Uterus (tissue), 4 donors: ENCODE measurements around the gene ZNF776. TPM values are rescaled to one million over a fixed set of nuclear protein-coding genes. Genes with fewer than 3 reads are reported as not detected.

Source experiments
- DNase-seq, 2 donors: peaks; one replicate each; pipeline ENCODE4 v3.0.0-alpha.2; 2019 to 2020
- H3K27ac ChIP-seq, 2 donors: fragments of 200-600 bp; sonication (generic); 1 replicate in 1 of 2; 2 replicates in 1 of 2; pipeline ENCODE4 v1.5.1; 2016 to 2018
- H3K27me3 ChIP-seq, 2 donors: fragments of 200-600 bp; sonication (generic); one replicate each; pipeline ENCODE4 v1.5.1; 2018 to 2019; ENCODE audit warnings: control low read depth in 1 of 2
- H3K36me3 ChIP-seq, 2 donors: fragments of 200-600 bp; sonication (generic); one replicate each; pipeline ENCODE4 v1.5.1; 2019; ENCODE audit warnings: control low read depth in 1 of 2
- H3K4me1 ChIP-seq, 2 donors: fragments of 200-600 bp; sonication (generic); one replicate each; pipeline ENCODE4 v1.5.1; 2018 to 2019; ENCODE audit warnings: control low read depth in 1 of 2
- H3K4me3 ChIP-seq, 2 donors: fragments of 200-600 bp; sonication (generic); 1 replicate in 1 of 2; 2 replicates in 1 of 2; pipeline ENCODE4 v1.5.1; 2018 to 2019; ENCODE audit warnings: mild to moderate bottlenecking in 1 of 2
- H3K9me3 ChIP-seq, 2 donors: fragments of 200-600 bp; sonication (generic); one replicate each; pipeline ENCODE4 v1.5.1; 2019; ENCODE audit warnings: control low read depth in 1 of 2
- CTCF ChIP-seq, 4 experiments: fragments of 200-600 bp in 2 of 4; fragments of 450-650 bp in 2 of 4; sonication (generic) in 2 of 4; IDR thresholded peaks; one replicate each; pipeline ENCODE4 v1.5.1; 2016 to 2019; ENCODE audit warnings: antibody characterized with exemption in 4 of 4, mild to moderate bottlenecking in 2 of 4, moderate library complexity in 1 of 4
- POLR2A ChIP-seq, 2 donors: fragments of 450-650 bp; IDR thresholded peaks; one replicate each; pipeline ENCODE4 v1.6.1; 2016; ENCODE audit warnings: antibody characterized with exemption in 2 of 2, mild to moderate bottlenecking in 1 of 2, moderate library complexity in 1 of 2
- intact Hi-C: fragments of 100-400 bp; cut with DNase I; formaldehyde crosslinking; loops from one replicate; pipeline ENCODE4 v1.15.1; 2023; ENCODE audit warnings: low total_unique reads
- total RNA-seq, 4 donors: library from RNA; depleted of rRNA in 3 of 4; stranded (reverse); fragments of >200 nt in 3 of 4; gene quantifications; one replicate each; pipeline versions ENCODE4 v1.1.0 to v1.2.4, GENCODE V29; 2014 to 2023
- donor health status: DM: yes; HTN: yes; CAD: no.

ZNF776 gene
- total RNA-seq, 4 donors from 2014 or later: 0.29 to 34.4 (median 17.9) TPM

- intact Hi-C loops: no loop called here
- Histone ChIP-seq H3K9me3 (peaks cover 0 to 97% of the 10 kb centered on the region in 2 donors), H3K27ac (no peak overlapping the region), H3K4me1 (no peaks in the 10 kb centered on the region), H3K4me3 (no peak overlapping the region), H3K36me3 (no peaks in the 10 kb centered on the region), H3K27me3 (no peaks in the 10 kb centered on the region)
- TF ChIP-seq CTCF (IDR thresholded peaks at IDR 0.05) (no peak), POLR2A (IDR thresholded peaks at IDR 0.05) (no peak)
- DNase-seq: no peak
Measured at GRCh38 chr19:57776764-57777296, 30.2 kb downstream of the ZNF776 start.

- Histone ChIP-seq H3K4me3 (no peak overlapping the region), H3K9me3 (peaks cover 0 to 92% of the 10 kb centered on the region in 2 donors), H3K4me1 (no peaks in the 10 kb centered on the region)
Measured at GRCh38 chr19:57778336-57778735, 31.7 kb downstream of the ZNF776 start.

GRCh38 chr19:57779220-57779845 is 32.7 kb downstream of the ZNF776 start:
- Histone ChIP-seq H3K9me3 (peaks cover 0 to 92% of the 10 kb centered on the region in 2 donors), H3K36me3 (no peaks in the 10 kb centered on the region), H3K4me1 (no peaks in the 10 kb centered on the region), H3K27me3 (no peaks in the 10 kb centered on the region), H3K27ac (no peak overlapping the region), H3K4me3 (no peak overlapping the region)
- TF ChIP-seq POLR2A (IDR thresholded peaks at IDR 0.05) (no peak), CTCF (IDR thresholded peaks at IDR 0.05) (no peak)
- no peak for DNase-seq
- intact Hi-C loops: no loop called here

More at GRCh38 chr19:57778336-57778735, 31.7 kb downstream of the ZNF776 start:
- Histone ChIP-seq H3K36me3 (no peaks in the 10 kb centered on the region), H3K27ac (no peak overlapping the region), H3K27me3 (no peaks in the 10 kb centered on the region)
- intact Hi-C loops: no loop called here
- TF ChIP-seq POLR2A (IDR thresholded peaks at IDR 0.05) (no peak), CTCF (IDR thresholded peaks at IDR 0.05) (no peak)
- DNase-seq: no peak

GRCh38 chr19:57786286-57786685 is 39.7 kb downstream of the ZNF776 start:
- Histone ChIP-seq H3K4me1 (no peaks in the 10 kb centered on the region), H3K36me3 (no peaks in the 10 kb centered on the region), H3K4me3 (no peak overlapping the region), H3K9me3 (peaks cover 0 to 82% of the 10 kb centered on the region in 2 donors), H3K27me3 (no peaks in the 10 kb centered on the region), H3K27ac (no peak overlapping the region)
- intact Hi-C loops: no loop called here
- no peak for DNase-seq
- TF ChIP-seq POLR2A (IDR thresholded peaks at IDR 0.05): no peak
- TF ChIP-seq CTCF (IDR thresholded peaks at IDR 0.05): no peak

- Histone ChIP-seq H3K4me1 (no peaks in the 10 kb centered on the region), H3K9me3 (peaks cover 0 to 79% of the 10 kb centered on the region in 2 donors), H3K36me3 (no peaks in the 10 kb centered on the region), H3K4me3 (no peak overlapping the region), H3K27ac (no peak overlapping the region), H3K27me3 (no peaks in the 10 kb centered on the region)
- TF ChIP-seq POLR2A (IDR thresholded peaks at IDR 0.05): no peak
- no peak for TF ChIP-seq CTCF (IDR thresholded peaks at IDR 0.05)
- intact Hi-C loops: no loop called here
- no peak for DNase-seq
Measured at GRCh38 chr19:57786906-57787305, 40.3 kb downstream of the ZNF776 start.
